IPS-18c (cell line): ENCODE results near the gene PUM2.

Experiments
- H3K4me3 ChIP-seq: 2 replicates; pipeline ENCODE4 v1.7.0; 2013; ENCODE audit warnings: low read depth, mild to moderate bottlenecking, low read length, moderate library complexity; ENCODE audit not compliant: insufficient read depth
- H3K9me3 ChIP-seq: one replicate; pipeline ENCODE4 v1.6.1; 2013; ENCODE audit warnings: mild to moderate bottlenecking, low read length, moderate library complexity; ENCODE audit not compliant: control insufficient read depth, insufficient read depth

Gene PUM2

GRCh38 chr2:20208476-20208859 lies 142.2 kb downstream of the PUM2 start:
- Histone ChIP-seq H3K9me3 (no peaks in the 10 kb centered on the region), H3K4me3 (no peak overlapping the region)

- no peak overlapping the region for H3K4me3 ChIP-seq
- H3K9me3 ChIP-seq = no peaks in the 10 kb centered on the region
These were observed 143.6 kb downstream of the PUM2 start for GRCh38 chr2:20207051-20207450.

GRCh38 chr2:20205915-20206524 lies 144.6 kb downstream of the PUM2 start:
- no peak overlapping the region for H3K4me3 ChIP-seq
- H3K9me3 ChIP-seq = no peaks in the 10 kb centered on the region

- no peaks in the 10 kb centered on the region for H3K9me3 ChIP-seq
- H3K4me3 ChIP-seq = no peak overlapping the region
These were observed 145.6 kb downstream of the PUM2 start for GRCh38 chr2:20205069-20205468.

GRCh38 chr2:20203521-20204225 lies 147.0 kb downstream of the PUM2 start:
- Histone ChIP-seq H3K9me3 (no peaks in the 10 kb centered on the region), H3K4me3 (no peak overlapping the region)

GRCh38 chr2:20203072-20203471 lies 147.6 kb downstream of the PUM2 start:
- Histone ChIP-seq H3K4me3 (no peak overlapping the region), H3K9me3 (no peaks in the 10 kb centered on the region)

- Histone ChIP-seq H3K4me3 (no peak overlapping the region), H3K9me3 (no peaks in the 10 kb centered on the region)
These were observed 149.0 kb downstream of the PUM2 start for GRCh38 chr2:20201671-20202070.

GRCh38 chr2:20200697-20201555 lies 149.7 kb downstream of the PUM2 start:
- no peak overlapping the region for H3K4me3 ChIP-seq

GRCh38 chr2:20199633-20200270 lies 150.9 kb downstream of the PUM2 start:
- no peak overlapping the region for H3K4me3 ChIP-seq
- H3K9me3 ChIP-seq = no peaks in the 10 kb centered on the region

More at GRCh38 chr2:20200697-20201555, 149.7 kb downstream of the PUM2 start:
- no peaks in the 10 kb centered on the region for H3K9me3 ChIP-seq

- Histone ChIP-seq H3K9me3 (no peaks in the 10 kb centered on the region), H3K4me3 (no peak overlapping the region)
These were observed 151.6 kb downstream of the PUM2 start for GRCh38 chr2:20198796-20199632.
